Activated B cell treated with CpG ODN at 0.5 μM for 24 hours (primary cell): ENCODE results near the gene PYROXD2. TPM values are rescaled to one million over a fixed set of nuclear protein-coding genes. Genes with fewer than 3 reads are reported as not detected.

ENCODE experiments used
- ATAC-seq: fragments of 200-7000 bp; cut with Tn5 transposase; one replicate; pipeline ENCODE4 v1.10.0; 2021; ENCODE audit warnings: low read depth, mild to moderate bottlenecking, moderate library complexity
- CTCF ChIA-PET: fragments of 350-600 bp; sonication (Branson Sonifier 250); formaldehyde crosslinking; loops from one replicate; lab custom pipeline; 2021; ENCODE audit warnings: antibody characterized with exemption; lab: Charles Lee
- POLR2A ChIA-PET: fragments of 350-600 bp; sonication (Branson Sonifier 250); formaldehyde crosslinking; loops from one replicate; lab custom pipeline; 2021; ENCODE audit warnings: antibody characterized with exemption; lab: Charles Lee
- DNase-seq: peaks from one replicate; pipeline ENCODE4 v3.0.0; 2022
- H3K27ac Mint-ChIP-seq: one replicate; pipeline ENCODE4 v1.8.0; 2020; ENCODE audit warnings: mixed read lengths
- H3K27me3 Mint-ChIP-seq: one replicate; pipeline ENCODE4 v1.8.0; 2021; ENCODE audit warnings: mixed read lengths
- H3K36me3 Mint-ChIP-seq: one replicate; pipeline ENCODE4 v1.8.0; 2021; ENCODE audit warnings: low read depth, mixed read lengths
- H3K4me1 Mint-ChIP-seq: one replicate; pipeline ENCODE4 v1.8.0; 2021; ENCODE audit warnings: mixed read lengths
- H3K4me3 Mint-ChIP-seq: one replicate; pipeline ENCODE4 v1.8.0; 2020; ENCODE audit warnings: mild to moderate bottlenecking, mixed read lengths
- H3K9me3 Mint-ChIP-seq: one replicate; pipeline ENCODE4 v1.8.0; 2020; ENCODE audit warnings: mixed read lengths
- CTCF ChIP-seq: fragments of 200-600 bp; IDR thresholded peaks from one replicate; pipeline ENCODE4 v1.8.0; 2022; ENCODE audit warnings: antibody characterized with exemption, mild to moderate bottlenecking
- intact Hi-C: fragments of 100-400 bp; cut with micrococcal nuclease; formaldehyde crosslinking; loops from one replicate; pipeline ENCODE4 v1.15.1; 2024
- total RNA-seq: library from RNA; stranded (reverse); gene quantifications from 2 replicates; pipeline ENCODE4 v1.2.3, GENCODE V29; 2022

The PYROXD2 gene
- total RNA-seq, 1 donor from 2014 or later = 11.4 TPM

- intact Hi-C loops = no loop called here
- Mint-ChIP-seq H3K9me3 (peaks cover 2% of the 10 kb centered on the region), H3K27ac (no peak overlapping the region), H3K4me3 (no peak overlapping the region), H3K36me3 (no peaks in the 10 kb centered on the region), H3K4me1 (no peaks in the 10 kb centered on the region), H3K27me3 (peaks cover 12% of the 10 kb centered on the region)
- ATAC-seq = no peak
- no peak for TF ChIP-seq CTCF
- DNase-seq = no peak
- ChIA-PET CTCF (no interaction called here), POLR2A (no interaction called here)
Measured at GRCh38 chr10:98374217-98374985, 40.6 kb downstream of the PYROXD2 start.

GRCh38 chr10:98373260-98374040 lies 41.5 kb downstream of the PYROXD2 start:
- no peak for TF ChIP-seq CTCF
- intact Hi-C loops = no loop called here
- Mint-ChIP-seq H3K27ac (no peak overlapping the region), H3K36me3 (no peaks in the 10 kb centered on the region), H3K4me3 (no peak overlapping the region), H3K9me3 (peaks cover 2% of the 10 kb centered on the region), H3K27me3 (peaks cover 13% of the 10 kb centered on the region), H3K4me1 (no peaks in the 10 kb centered on the region)
- ChIA-PET POLR2A (no interaction called here), CTCF (no interaction called here)
- no peak for DNase-seq
- ATAC-seq = no peak

GRCh38 chr10:98370831-98371820 lies 43.9 kb downstream of the PYROXD2 start:
- peaks cover 13% of the 10 kb centered on the region for H3K27me3 Mint-ChIP-seq
- ChIA-PET CTCF (no interaction called here), POLR2A (no interaction called here)
- DNase-seq (no peak), ATAC-seq (no peak)
- no peaks in the 10 kb centered on the region for H3K4me1 Mint-ChIP-seq
- intact Hi-C loops = no loop called here
- H3K9me3 Mint-ChIP-seq = no peaks in the 10 kb centered on the region
- no peaks in the 10 kb centered on the region for H3K36me3 Mint-ChIP-seq
- H3K4me3 Mint-ChIP-seq = no peak overlapping the region
- TF ChIP-seq CTCF = no peak
- no peak overlapping the region for H3K27ac Mint-ChIP-seq

GRCh38 chr10:98369801-98370200 lies 45.2 kb downstream of the PYROXD2 start:
- ATAC-seq (no peak), DNase-seq (no peak)
- intact Hi-C loops = no loop called here
- ChIA-PET POLR2A (no interaction called here), CTCF (no interaction called here)
- H3K27ac Mint-ChIP-seq = no peak overlapping the region
- H3K4me1 Mint-ChIP-seq = peaks cover 1% of the 10 kb centered on the region
- H3K4me3 Mint-ChIP-seq = no peak overlapping the region
- H3K27me3 Mint-ChIP-seq = peaks cover 7% of the 10 kb centered on the region
- no peak for TF ChIP-seq CTCF
- H3K9me3 Mint-ChIP-seq = no peaks in the 10 kb centered on the region
- no peaks in the 10 kb centered on the region for H3K36me3 Mint-ChIP-seq
